ENCODE results near the gene SLC19A1.
"Not testable (repeated sequence)": the region's sequence is repeated elsewhere in the genome, so short reads cannot be mapped to it uniquely, and the experiment has no call there.

The SLC19A1 gene

DNA sequence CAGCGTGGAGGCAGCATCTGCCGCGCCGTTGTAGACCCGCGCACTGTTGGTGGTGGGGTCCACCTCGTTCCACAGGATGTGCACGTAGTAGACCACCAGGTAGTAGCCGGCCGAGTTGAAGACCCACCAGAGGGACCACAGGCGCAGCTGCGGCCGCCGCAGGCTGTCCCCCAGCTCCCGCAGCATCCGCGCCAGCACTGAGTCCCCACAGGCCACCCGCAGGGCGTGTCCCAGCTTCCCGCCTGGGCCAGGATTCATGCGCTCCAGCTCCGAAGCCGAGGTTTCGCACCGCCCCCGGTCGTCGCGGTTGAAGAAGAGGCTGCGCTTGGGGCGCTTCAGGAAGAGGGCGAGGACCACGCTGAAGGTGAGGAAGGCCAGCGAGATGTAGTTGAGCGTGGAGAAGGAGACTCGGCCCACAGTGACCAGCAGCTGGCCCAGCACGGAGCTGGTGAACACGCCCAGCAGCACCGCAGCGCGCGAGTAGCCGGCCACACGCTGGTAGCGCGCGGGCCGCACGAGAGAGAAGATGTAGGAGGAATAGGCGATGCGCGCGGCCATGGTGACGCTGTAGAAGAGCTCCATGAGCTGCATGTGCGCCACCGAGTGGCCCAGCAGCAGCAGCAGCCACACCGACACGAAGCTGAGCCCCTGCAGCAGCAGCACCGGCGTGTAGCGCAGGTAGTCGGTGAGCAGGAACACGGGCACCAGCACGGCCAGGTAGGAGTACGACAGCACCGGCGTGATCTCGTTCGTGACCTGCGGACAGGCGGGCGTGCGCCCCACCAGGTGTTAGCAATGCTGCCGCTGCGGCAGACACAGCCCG lies 10.6 kb downstream of the SLC19A1 start:
- DNase-seq: no peak

DNA sequence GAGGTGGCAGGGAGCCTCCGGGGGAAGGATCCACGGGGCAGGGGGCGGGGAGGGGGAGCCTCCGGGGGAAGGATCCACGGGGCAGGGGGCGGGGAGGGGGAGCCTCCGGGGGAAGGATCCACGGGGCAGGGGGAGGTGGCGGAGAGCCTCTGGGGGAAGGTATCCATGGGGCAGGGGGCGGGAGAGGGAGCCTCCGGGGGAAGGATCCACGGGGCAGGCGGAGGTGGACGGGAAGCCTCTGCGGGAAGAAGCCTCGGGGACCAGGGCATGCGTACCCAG lies 11.2 kb downstream of the SLC19A1 start:
- not testable (repeated sequence) for DNase-seq

DNA sequence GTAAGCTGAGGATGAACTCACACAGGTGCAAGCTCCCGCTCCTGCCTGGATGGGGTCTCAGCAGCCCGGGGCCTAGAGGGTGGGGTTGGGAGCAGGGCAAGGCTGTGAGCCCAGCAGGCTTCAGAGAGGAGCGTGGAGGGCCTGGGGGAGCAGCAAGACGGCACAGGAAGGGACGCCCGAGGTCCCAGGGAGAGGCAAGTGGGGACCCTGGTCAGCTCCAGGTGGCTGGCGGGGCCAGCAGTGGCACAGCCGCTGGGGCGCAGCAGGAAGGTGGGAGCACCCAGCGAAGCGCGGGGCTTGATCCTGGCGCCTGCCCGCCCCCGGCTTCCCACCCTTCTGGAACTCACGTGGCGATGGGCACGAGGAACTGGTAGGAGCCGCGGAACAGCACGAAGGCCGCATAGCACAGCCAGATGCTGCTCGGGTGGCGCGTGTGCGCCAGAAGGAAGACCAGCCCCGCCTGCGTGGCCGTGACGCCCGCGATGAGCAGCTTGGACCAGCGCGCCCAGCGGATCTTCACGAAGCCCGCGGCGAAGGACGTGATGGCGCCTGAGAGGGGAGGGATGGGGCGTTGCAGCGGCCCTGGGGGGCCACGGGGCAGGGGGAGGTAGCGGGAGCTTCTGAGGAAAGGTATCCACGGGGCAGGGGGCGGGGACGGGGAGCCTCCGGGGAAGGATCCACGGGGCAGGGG lies 11.7 kb downstream of the SLC19A1 start:
- no peak for DNase-seq

DNA sequence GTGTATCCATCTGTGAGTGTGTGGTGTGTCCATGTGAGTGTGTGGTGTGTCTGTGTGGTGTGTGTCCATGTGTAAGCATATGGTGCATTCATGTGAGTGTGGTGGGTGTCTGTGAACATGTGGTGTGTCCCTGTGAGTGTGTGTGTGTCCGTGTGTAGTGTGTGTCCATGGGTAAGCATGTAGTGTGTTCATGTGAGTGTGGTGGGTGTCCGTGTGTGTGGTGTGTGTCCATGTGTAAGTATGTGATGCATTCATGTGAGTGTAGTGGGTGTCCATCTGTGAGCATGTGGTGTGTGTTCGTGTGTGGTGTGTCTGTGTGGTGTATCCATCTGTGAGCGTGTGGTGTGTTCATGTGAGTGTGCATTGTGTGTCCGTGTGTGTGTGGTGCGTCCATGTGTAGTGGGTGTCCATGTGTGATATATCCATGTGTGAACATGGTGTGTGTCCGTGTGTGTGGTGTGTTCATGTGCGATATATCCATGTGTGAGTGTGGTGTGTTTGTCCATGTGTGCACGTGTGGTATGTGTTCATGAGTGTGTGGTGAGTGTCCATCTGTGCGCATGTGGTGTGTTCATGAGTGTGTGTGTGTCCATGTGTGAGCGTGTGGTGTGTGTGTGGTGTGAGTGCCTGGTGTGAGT lies 12.3 kb downstream of the SLC19A1 start:
- no peak for DNase-seq

DNA sequence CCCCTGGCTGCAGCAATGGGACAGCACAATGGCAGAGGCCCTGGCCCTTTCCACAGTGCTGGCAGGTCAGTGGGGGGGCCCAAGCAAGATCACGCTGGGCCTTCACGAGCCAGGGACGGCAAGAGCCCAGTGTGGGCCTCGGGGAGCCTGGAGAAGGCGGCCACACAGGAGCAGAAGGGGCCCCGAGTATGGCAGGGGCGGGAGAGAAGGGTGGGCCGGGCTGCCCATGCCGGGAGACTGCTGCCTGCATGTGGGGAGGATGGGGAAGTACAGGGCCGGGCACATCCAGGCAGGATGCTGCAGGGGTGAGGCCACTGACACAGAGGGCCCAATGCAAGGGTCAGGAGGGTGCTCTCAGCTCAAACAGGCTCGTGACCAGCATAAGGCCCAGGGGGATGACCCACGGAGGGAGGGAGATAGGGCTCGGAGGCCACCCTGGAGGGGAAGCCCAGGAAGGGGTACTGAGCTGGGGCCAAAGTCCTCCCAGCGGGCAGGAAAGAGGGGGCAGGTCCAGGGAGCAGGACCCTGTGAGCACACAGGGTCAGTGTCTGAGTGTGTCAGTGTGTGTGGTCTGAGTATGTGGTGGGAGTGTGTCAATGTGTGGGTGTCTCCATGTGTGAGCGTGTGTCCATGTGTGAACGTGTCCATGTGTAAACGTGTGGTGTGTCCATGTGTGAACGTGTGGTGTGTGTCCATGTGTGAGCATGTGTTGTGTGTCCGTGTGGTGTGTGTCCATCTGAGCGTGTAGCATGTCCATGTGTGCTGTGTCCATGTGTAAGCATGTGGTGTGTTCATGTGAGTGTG lies 13.1 kb downstream of the SLC19A1 start:
- DNase-seq: no peak

DNA sequence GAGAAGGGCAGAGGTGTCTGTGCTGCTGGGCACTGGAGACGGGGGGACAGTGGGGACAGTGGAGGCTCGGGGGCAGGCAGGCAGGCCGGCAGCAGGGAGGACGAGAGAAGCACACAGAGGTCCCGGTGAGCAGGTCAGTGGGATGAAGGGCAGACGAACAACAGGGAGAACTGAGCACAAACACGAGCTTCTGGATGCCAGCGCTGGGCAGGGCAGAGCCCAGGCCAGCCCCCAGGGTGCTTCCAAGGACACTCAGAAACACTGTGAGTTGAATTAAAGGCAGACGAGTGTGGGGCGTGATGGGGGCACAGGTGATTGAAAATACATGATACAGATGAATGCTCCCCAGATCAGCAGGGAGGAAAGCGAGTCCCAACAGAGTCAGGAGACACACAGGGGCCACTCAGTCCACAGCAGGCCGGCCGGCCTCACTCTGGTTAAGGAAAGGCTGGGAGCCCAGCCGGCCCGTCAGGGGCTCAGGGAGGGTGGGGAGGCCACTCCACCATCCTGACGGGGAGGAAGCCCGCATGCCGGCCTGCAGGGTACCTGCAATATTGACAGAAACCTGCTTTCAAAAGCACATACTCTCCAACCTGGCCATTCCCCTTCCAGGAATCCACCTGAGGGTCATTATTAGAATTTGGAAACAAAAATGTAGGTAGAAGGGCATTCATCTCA lies 14.1 kb downstream of the SLC19A1 start:
- no peak for DNase-seq

DNA sequence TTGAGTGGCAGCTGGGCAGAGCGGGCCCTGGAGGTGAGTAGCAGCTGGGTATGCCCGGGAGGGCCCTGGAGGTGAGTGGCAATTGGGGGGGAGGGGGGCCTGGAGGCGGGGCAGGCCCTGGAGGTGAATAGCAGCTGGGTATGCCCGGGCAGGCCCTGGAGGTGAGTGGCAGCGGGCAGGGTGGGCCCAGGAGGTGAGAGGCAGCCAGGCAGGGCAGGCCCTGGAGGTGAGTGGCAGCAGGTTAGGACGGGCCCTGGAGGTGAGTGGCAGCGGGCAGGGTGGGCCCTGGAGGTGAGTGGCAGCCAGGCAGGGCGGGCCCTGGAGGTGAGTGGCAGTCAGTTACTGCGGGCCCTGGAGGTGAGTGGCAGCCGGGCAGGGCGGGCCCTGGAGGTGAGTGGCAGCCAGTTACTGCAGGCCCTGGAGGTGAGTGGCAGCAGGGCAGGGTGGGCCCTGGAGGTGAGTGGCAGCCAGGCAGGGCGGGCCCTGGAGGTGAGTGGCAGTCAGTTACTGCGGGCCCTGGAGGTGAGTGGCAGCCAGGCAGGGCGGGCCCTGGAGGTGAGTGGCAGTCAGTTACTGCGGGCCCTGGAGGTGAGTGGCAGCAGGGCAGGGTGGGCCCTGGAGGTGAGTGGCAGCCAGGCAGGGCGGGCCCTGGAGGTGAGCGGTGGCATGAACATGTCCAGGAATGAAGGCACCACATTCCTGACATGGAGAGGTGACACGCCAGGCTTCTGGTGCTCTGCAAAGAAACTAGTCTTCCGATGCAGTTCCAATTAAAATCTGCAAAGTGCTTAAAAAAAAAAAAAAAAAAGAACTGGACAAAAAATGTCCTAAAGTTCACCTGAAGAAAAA lies 14.9 kb downstream of the SLC19A1 start:
- not testable (repeated sequence) for DNase-seq

DNA sequence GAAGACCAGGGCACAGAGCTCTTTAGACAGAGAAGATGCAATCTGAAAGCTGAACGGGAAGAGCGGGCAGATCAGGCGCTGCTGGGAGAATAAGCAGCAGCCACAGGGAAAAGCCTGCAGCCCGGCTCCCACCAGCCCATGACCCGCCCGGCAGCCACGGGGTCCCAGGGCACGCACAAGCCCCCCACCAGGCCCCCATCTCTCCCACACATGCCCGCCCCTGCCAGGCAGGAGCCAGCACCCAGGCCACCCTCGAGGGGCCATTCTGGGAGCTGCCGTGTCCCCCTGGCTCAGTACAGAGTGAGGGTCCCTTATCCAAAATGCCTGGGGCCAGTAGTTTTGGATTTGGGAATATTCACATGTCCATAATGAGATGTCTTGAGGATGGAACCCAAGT lies 16.3 kb downstream of the SLC19A1 start:
- no peak for DNase-seq

DNA sequence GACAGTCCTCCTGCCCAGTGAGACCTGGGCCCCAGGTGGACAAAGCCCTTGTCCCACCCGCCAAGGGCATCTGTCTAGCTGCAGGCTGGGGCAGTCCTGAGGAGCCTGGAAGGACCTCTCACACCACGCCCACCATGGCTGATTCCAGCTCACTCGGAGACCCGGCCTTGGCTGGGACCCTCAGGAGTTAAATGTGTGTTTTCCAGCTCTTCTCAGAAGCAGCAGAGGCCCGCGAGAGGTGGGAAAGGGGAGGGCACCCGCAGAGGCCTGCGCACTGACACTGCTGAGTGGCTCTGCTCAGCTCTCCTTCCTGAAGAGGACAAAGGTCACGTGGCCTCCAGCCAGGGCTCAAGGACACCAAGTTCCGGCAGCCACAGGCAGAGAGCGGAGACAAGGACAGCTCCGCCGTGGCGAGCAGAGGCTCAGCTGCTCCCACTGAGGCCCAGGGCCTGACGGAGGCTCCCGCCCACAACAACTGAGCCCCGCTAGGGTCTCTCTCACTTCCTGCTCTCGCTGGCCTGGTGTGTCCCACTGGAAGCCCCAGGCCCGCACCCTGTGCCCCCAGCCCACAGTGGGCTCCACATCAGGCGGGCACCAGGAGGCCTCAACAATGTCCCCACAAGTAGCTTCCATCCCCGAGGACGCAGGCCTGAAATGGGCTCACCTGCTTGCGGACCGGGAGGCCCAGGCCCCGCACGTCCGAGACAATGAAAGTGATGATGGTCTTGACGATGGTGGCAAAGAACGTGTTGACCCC lies 16.9 kb downstream of the SLC19A1 start:
- DNase-seq: no peak

DNA sequence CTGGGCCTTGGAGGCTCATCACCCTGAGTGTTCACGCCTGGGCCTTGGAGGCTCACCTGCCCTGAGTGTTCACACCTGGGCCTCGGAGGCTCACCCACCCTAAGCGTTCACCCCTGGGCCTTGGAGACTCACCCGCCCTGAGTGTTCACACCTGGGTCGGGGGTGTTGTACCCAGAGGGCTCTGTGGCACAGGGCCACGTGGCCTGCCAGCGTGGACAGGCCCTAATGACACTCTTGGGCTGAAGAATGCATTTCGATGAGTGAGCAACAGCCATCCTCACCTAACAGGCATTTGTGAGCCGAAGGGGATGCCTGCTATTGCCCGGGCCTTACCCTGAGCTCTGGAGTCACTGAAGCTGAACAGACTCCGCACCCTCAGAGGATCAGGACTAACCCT lies 17.5 kb downstream of the SLC19A1 start:
- no peak for DNase-seq

DNA sequence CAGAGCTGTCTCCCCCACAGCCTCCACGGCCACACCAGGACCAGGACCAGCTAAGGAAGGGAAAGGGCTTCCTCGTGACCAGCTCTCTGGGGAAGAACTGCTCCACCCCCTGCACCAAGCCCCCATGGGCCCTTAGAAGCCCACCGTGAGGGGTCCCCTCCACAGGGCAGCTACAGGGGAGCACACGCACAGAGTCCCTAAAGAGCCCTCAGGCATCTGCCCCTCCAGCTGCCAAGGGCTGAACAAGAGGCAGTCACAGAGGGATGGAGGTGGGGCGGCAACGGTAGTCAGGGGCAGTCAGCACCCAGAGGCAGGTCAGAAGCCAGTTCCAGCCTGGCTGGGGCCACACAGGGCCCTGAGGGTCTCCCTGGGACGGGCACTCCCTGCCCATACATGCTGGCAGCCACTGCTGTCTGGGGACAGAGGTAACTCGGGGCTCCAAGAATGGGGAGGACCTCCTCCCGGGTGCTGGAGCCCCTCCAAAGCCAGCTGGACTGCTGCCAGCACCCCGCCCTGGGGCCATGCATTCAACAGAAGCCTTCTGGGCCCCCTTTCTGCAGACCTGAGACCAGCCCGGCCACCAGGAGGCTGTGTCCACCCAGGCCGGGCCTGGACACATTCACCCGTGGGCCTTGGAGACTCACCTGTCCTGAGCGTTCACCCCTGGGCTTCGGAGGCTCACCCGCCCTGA lies 18.7 kb downstream of the SLC19A1 start:
- no peak for DNase-seq

DNA sequence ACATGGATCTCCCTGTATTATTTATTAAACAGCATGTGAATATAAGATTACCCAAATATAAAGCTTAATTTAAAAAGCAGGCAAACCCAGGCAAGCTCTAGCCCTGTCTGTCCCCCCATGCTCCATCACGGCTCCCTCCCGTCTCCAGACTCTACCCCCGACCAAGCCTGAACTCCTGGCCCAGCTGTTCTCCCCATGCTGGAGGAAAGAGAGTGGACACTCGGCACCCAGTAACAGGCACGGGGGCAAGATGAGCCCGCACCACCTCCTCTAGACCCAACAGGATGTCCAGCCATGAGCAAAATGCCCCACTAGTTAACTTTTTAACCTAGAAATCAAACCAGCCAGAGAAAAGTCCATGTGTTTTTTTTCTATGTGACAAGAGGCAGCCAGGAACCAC lies 19.3 kb downstream of the SLC19A1 start:
- no peak for DNase-seq

DNA sequence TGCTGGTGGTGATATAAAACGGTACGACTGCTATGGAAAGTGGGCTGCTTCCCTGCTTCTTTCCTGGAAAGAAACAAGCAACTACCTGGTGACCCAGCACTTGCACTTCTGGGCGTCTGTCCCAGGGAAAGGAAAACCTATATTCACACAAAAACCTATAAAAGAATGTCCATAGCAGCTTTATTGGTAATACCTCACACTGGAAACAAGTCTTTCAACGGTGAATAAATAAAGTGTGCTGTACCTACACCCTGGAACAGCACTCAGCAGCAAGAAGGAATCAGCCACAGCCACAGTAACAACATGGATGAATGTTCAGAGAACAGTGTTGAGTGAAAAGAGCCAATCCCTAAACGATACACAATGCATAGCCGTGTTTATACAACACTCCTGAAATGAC lies 19.9 kb downstream of the SLC19A1 start:
- no peak for DNase-seq

DNA sequence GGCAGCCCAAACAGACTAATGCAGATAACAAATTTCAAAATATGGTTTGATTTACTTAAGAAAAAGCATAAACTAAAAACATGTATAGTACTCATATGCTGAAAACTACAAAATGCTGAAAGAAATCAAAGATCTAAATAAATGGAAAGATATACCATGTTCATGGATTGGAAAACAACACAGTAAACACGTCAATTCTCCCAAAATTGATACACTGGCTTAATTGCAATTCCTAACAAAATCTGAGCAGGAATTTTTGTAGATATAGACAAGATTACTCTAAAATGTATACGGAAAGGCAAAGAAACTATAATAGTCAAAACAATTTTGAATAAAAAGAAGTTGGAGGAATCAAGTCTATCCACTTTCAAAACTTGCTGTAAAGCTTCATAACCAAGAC lies 21.0 kb downstream of the SLC19A1 start:
- no peak for DNase-seq

DNA sequence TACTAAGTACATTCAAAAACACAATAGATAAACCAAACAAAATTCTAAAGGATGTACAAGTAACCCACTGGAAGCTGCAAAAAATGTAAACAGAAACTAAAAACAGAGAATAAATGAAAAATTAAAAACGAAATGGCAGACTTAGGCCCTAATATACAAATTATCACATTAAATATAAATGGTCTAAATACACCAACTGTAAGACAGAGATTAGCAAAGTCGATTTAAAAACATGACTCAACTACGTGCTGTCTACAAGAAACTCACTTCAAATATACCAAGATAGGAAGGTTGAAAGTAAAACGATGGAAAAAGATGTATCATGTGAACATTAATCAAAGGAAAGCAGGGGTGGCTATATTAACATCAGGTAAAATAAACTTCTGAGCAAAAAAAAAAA lies 23.1 kb downstream of the SLC19A1 start:
- no peak for DNase-seq

DNA sequence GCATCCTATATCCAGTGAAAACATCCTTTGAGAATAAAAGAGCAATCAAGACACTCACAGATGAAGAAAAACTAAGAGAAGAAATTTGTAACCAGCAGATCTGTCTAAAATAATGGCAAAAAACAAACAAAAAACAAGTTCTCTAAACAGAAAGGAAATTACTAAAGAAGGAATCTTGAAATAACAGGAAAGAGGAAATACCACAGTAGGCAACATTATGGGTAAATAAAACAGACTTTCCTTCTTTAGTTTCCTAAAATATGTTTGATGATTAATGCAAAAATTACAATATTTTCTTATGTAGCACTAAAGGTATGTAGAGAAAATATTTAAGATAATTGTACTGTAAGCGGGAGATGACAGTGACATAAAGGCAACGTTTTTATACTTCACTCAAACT lies 23.5 kb downstream of the SLC19A1 start:
- DNase-seq: no peak

DNA sequence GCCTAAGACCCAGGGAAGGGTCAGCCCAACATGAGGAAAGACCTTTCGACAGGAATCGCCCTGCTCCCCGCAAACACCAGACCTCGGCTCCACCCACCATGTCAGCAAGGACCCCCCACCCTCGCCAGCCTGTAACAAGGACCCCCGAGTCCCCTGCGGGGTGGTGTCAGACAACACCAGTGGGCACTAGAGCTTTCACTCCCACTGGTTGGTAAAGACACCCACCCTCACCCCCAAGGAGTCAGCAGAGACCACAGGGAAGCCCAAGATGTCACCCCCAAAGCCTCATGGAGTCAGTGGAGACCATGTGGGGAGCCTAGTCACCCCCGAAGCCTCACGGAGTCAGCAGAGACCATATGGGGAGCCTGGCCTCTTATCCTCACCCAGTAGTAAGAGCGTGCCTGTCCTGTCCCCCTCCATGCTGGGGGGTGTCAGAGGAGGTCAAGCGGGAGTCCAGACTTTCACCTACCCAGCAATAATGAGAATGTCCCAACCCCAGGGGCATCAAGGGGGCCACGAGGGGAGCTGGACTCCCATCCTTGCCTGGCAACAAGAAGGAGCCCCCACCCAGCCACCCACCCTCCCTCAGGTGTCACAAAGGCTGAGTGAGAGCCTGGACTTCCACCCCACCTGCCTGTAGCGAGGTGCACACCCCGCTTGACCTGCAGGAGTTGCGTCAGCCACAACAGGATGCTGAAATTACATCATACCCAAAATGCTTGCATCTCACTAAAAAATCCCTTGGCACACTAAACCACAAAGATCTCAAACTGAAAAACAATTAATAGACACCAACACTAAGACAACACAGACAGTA lies 24.8 kb downstream of the SLC19A1 start:
- DNase-seq: no peak

DNA sequence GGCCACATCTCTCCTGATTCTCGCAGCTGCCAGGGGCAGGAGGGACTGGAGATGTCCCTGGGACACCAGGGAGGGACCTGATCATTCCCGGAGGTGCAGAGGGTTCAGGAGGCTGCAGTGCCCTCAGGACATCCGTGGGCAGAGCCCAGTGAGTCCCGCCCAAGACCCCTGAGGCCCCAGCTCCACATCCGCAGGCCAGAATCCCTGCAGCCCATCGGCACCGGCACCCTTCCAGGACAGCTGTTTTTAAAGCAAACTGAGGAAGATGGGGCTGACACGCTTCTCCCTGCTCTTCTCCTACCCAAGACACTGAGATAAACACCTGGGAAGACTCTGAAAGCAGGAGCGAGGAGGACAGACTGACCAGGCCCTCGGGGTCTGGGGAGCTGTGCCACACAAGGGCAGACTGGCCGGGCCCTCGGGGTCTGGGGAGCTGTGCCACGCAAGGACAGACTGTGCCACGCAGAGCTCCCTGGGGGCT lies 25.5 kb downstream of the SLC19A1 start:
- no peak for DNase-seq

DNA sequence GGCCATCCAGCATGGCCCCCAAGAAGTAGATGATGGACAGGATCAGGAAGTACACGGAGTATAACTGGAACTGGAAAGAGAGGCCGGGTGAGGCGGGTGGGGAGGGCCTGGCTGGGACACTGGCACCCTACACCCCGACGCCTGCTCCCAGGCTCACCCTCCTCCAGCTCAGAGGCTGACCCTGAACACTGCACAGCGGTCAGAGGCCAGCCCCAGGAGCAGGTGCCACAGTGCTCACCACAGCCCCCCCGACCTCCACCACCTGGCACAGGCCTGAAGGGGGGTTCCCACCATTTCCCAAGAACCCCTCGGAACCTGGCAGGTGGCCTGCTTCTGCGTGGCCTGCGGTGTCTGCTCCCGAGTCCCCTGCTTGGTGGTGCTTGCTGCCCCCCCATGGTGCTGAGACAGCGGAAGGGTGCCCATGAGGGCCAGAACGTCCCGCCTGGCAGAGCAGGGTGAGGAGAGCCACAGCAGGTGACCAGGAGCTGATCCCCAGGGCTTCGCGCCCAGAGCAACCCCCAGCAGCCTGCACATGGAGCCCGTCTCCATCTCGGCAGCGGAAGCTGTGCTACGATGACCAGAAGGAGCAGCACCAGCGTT lies 26.1 kb downstream of the SLC19A1 start:
- no peak for DNase-seq

Data from midbrain (tissue), 1 donor.